Activated CD4-positive, alpha-beta memory T cell treated with anti-CD3 and anti-CD28 coated beads, Interleukin-2, amount 10 ng/mL, durations not matched to agents 7 days and 5 days (primary cell): Measurements from ENCODE around the gene BMF. TPM values are rescaled to one million over a fixed set of nuclear protein-coding genes. Genes with fewer than 3 reads are reported as not detected.

Experiments
- CTCF ChIA-PET: fragments of 350-600 bp; sonication (Branson Sonifier 250); formaldehyde crosslinking; loops from one replicate; lab custom pipeline; 2021; ENCODE audit warnings: antibody characterized with exemption, inconsistent platforms; lab: Charles Lee
- POLR2A ChIA-PET: fragments of 350-600 bp; sonication (Branson Sonifier 250); formaldehyde crosslinking; loops from one replicate; lab custom pipeline; 2021; ENCODE audit warnings: antibody characterized with exemption; lab: Charles Lee
- DNase-seq: peaks from one replicate; pipeline ENCODE4 v3.0.0-alpha.2; 2020
- H3K27ac Mint-ChIP-seq: one replicate; pipeline ENCODE4 v1.8.0; 2021; ENCODE audit warnings: mild to moderate bottlenecking, mixed read lengths
- H3K27me3 Mint-ChIP-seq: one replicate; pipeline ENCODE4 v1.8.0; 2021; ENCODE audit warnings: mixed read lengths
- H3K36me3 Mint-ChIP-seq: one replicate; pipeline ENCODE4 v1.8.0; 2021; ENCODE audit warnings: low read depth, mixed read lengths
- H3K4me1 Mint-ChIP-seq: one replicate; pipeline ENCODE4 v1.8.0; 2021; ENCODE audit warnings: mixed read lengths
- H3K4me3 Mint-ChIP-seq: one replicate; pipeline ENCODE4 v1.8.0; 2021; ENCODE audit warnings: mild to moderate bottlenecking, mixed read lengths
- H3K9me3 Mint-ChIP-seq: one replicate; pipeline ENCODE4 v1.8.0; 2021; ENCODE audit warnings: mixed read lengths
- total RNA-seq, 2 experiments: library from RNA; stranded (reverse); gene quantifications; one replicate each; pipeline ENCODE4 v1.2.3, GENCODE V29; 2021

Gene BMF
- total RNA-seq, 2 experiments from 2014 or later: 25.7 to 30.2 TPM

GRCh38 chr15:40053831-40054604 is 54.7 kb downstream of the BMF start:
- Mint-ChIP-seq H3K27me3 (no peaks in the 10 kb centered on the region), H3K9me3 (no peaks in the 10 kb centered on the region), H3K4me3 (no peak overlapping the region), H3K27ac (no peak overlapping the region), H3K4me1 (peaks cover 62% of the 10 kb centered on the region), H3K36me3 (peaks cover 8% of the 10 kb centered on the region)
- CTCF ChIA-PET: interaction anchor here (1.0 to 2.4 kb wide), 3 partner anchors 9 to 220 kb away, joined by 3 to 17 read pairs (median 6); no protein-coding TSS in a partner anchor
- no peak for DNase-seq
- POLR2A ChIA-PET: interaction anchor here (0.6 to 1.9 kb wide), 7 partner anchors 8 to 108 kb away, joined by 3 to 8 read pairs (median 4); partner anchors contain the start of gene BUB1B

GRCh38 chr15:40053079-40053830 is 55.4 kb downstream of the BMF start:
- peaks cover 8% of the 10 kb centered on the region for H3K36me3 Mint-ChIP-seq
- ChIA-PET CTCF (interaction anchor here (1.2 to 2.3 kb wide), 3 partner anchors 8 to 51 kb away, joined by 4 to 14 read pairs (median 6); no protein-coding TSS in a partner anchor), POLR2A (interaction anchor here (0.6 to 1.6 kb wide), 5 partner anchors 7 to 53 kb away, joined by 3 to 7 read pairs (median 3); no protein-coding TSS in a partner anchor)
- H3K9me3 Mint-ChIP-seq: no peaks in the 10 kb centered on the region
- no peak for DNase-seq
- H3K27me3 Mint-ChIP-seq: no peaks in the 10 kb centered on the region
- peaks cover 62% of the 10 kb centered on the region for H3K4me1 Mint-ChIP-seq
- H3K27ac Mint-ChIP-seq: no peak overlapping the region
- no peak overlapping the region for H3K4me3 Mint-ChIP-seq

- CTCF ChIA-PET: interaction anchor here (1.3 to 2.3 kb wide), 4 partner anchors 12 to 227 kb away, joined by 3 to 14 read pairs (median 4); no protein-coding TSS in a partner anchor
- Mint-ChIP-seq H3K27ac (no peak overlapping the region), H3K4me3 (no peak overlapping the region), H3K9me3 (no peaks in the 10 kb centered on the region), H3K36me3 (peaks cover 11% of the 10 kb centered on the region), H3K4me1 (peaks cover 62% of the 10 kb centered on the region), H3K27me3 (no peaks in the 10 kb centered on the region)
- POLR2A ChIA-PET: interaction anchor here (0.8 to 1.6 kb wide), 4 partner anchors 9 to 54 kb away, joined by 3 to 7 read pairs (median 3); partner anchors contain the start of gene SRP14
- DNase-seq: no peak
Measured at GRCh38 chr15:40052604-40053003, 56.1 kb downstream of the BMF start.

GRCh38 chr15:40051616-40052415 is 56.9 kb downstream of the BMF start:
- POLR2A ChIA-PET: interaction anchor here (0.8 to 1.6 kb wide), 4 partner anchors 10 to 55 kb away, joined by 3 to 7 read pairs (median 3); partner anchors contain the start of gene SRP14
- Mint-ChIP-seq H3K4me1 (peaks cover 70% of the 10 kb centered on the region), H3K9me3 (no peaks in the 10 kb centered on the region), H3K27me3 (no peaks in the 10 kb centered on the region), H3K36me3 (peaks cover 11% of the 10 kb centered on the region), H3K27ac (no peak overlapping the region), H3K4me3 (no peak overlapping the region)
- CTCF ChIA-PET: interaction anchor here (0.9 to 2.3 kb wide), 5 partner anchors 11 to 228 kb away, joined by 3 to 14 read pairs (median 4); no protein-coding TSS in a partner anchor
- no peak for DNase-seq

GRCh38 chr15:40050788-40051470 is 57.8 kb downstream of the BMF start:
- Mint-ChIP-seq H3K4me3 (no peak overlapping the region), H3K36me3 (peaks cover 11% of the 10 kb centered on the region), H3K27ac (no peak overlapping the region), H3K9me3 (no peaks in the 10 kb centered on the region), H3K27me3 (no peaks in the 10 kb centered on the region), H3K4me1 (peaks cover 78% of the 10 kb centered on the region)
- ChIA-PET POLR2A (no interaction called here), CTCF (interaction anchor here (1.4 to 2.3 kb wide), 2 partner anchors 54 to 228 kb away, joined by 5 to 14 read pairs; no protein-coding TSS in a partner anchor)
- no peak for DNase-seq

- H3K27ac Mint-ChIP-seq: no peak overlapping the region
- H3K4me1 Mint-ChIP-seq: peaks cover 79% of the 10 kb centered on the region
- H3K4me3 Mint-ChIP-seq: no peak overlapping the region
- H3K27me3 Mint-ChIP-seq: no peaks in the 10 kb centered on the region
- no peak for DNase-seq
- H3K9me3 Mint-ChIP-seq: no peaks in the 10 kb centered on the region
- ChIA-PET POLR2A (interaction anchor here (1.1 to 4.0 kb wide), 7 partner anchors 9 to 260 kb away, joined by 3 to 53 read pairs (median 19); partner anchors contain the start of genes BMF, BUB1B and SRP14), CTCF (interaction anchor here (1.1 to 8.4 kb wide), 6 partner anchors 19 to 259 kb away, joined by 4 to 146 read pairs (median 31); partner anchors contain the start of genes BMF, BUB1B and PLCB2)
- H3K36me3 Mint-ChIP-seq: peaks cover 11% of the 10 kb centered on the region
Measured at GRCh38 chr15:40048926-40049475, 59.7 kb downstream of the BMF start.

- Mint-ChIP-seq H3K9me3 (no peaks in the 10 kb centered on the region), H3K4me1 (peaks cover 73% of the 10 kb centered on the region), H3K27me3 (no peaks in the 10 kb centered on the region), H3K27ac (peak overlapping the region; percentile 91), H3K36me3 (peaks cover 11% of the 10 kb centered on the region), H3K4me3 (no peak overlapping the region)
- ChIA-PET CTCF (interaction anchor here (0.7 to 8.4 kb wide), 8 partner anchors 14 to 261 kb away, joined by 3 to 146 read pairs (median 13); partner anchors contain the start of genes BMF, BUB1B and PLCB2), POLR2A (interaction anchor here (0.6 to 4.0 kb wide), 17 partner anchors 8 to 405 kb away, joined by 3 to 53 read pairs (median 7); partner anchors contain the start of genes BMF, BUB1B, PLCB2 and SRP14)
- peak; percentile 38 for DNase-seq
Measured at GRCh38 chr15:40048211-40048792, 60.4 kb downstream of the BMF start.

- no peaks in the 10 kb centered on the region for H3K9me3 Mint-ChIP-seq
- H3K27ac Mint-ChIP-seq: peak overlapping the region; percentile 91
- no peaks in the 10 kb centered on the region for H3K27me3 Mint-ChIP-seq
- POLR2A ChIA-PET: interaction anchor here (0.6 to 4.0 kb wide), 23 partner anchors 7 to 405 kb away, joined by 3 to 53 read pairs (median 4); partner anchors contain the start of genes BMF, BUB1B, PLCB2 and SRP14
- peaks cover 14% of the 10 kb centered on the region for H3K36me3 Mint-ChIP-seq
- no peak overlapping the region for H3K4me3 Mint-ChIP-seq
- peaks cover 68% of the 10 kb centered on the region for H3K4me1 Mint-ChIP-seq
- CTCF ChIA-PET: interaction anchor here (0.7 to 8.4 kb wide), 11 partner anchors 13 to 261 kb away, joined by 3 to 146 read pairs (median 4); partner anchors contain the start of genes BMF, BUB1B and PLCB2
- DNase-seq: peak; percentile 74
Measured at GRCh38 chr15:40047415-40048210, 61.1 kb downstream of the BMF start.

GRCh38 chr15:40046721-40047414 is 61.8 kb downstream of the BMF start:
- POLR2A ChIA-PET: interaction anchor here (0.8 to 4.0 kb wide), 18 partner anchors 7 to 264 kb away, joined by 3 to 53 read pairs (median 6); partner anchors contain the start of genes BMF, BUB1B, PLCB2 and SRP14
- Mint-ChIP-seq H3K27ac (peak overlapping the region; percentile 91), H3K4me3 (no peak overlapping the region), H3K9me3 (no peaks in the 10 kb centered on the region), H3K4me1 (peaks cover 65% of the 10 kb centered on the region), H3K36me3 (peaks cover 14% of the 10 kb centered on the region), H3K27me3 (no peaks in the 10 kb centered on the region)
- CTCF ChIA-PET: interaction anchor here (0.8 to 8.4 kb wide), 10 partner anchors 12 to 262 kb away, joined by 3 to 146 read pairs (median 8); partner anchors contain the start of genes BMF, BUB1B and PLCB2
- DNase-seq: no peak
